ENCODE measurements around the gene PALB2.

Gene PALB2

GRCh38 chr16:23640931-23641765, at the start of gene PALB2, which contains the start of gene DCTN5:
TSS of gene PALB2 (minus strand) at chr16:23641310. CDS start at chr16:23641157, 153 bp downstream.
TSS of gene DCTN5 (plus strand) at chr16:23641466. CDS start at chr16:23641543, 77 bp downstream.
- DNase-seq (ENCODE audit: low read depth), result peak; percentile 83

- no peak for DNase-seq (ENCODE audit: low read depth)
Observed at GRCh38 chr16:23689442-23690187, 48.5 kb upstream of the PALB2 start.

DNA sequence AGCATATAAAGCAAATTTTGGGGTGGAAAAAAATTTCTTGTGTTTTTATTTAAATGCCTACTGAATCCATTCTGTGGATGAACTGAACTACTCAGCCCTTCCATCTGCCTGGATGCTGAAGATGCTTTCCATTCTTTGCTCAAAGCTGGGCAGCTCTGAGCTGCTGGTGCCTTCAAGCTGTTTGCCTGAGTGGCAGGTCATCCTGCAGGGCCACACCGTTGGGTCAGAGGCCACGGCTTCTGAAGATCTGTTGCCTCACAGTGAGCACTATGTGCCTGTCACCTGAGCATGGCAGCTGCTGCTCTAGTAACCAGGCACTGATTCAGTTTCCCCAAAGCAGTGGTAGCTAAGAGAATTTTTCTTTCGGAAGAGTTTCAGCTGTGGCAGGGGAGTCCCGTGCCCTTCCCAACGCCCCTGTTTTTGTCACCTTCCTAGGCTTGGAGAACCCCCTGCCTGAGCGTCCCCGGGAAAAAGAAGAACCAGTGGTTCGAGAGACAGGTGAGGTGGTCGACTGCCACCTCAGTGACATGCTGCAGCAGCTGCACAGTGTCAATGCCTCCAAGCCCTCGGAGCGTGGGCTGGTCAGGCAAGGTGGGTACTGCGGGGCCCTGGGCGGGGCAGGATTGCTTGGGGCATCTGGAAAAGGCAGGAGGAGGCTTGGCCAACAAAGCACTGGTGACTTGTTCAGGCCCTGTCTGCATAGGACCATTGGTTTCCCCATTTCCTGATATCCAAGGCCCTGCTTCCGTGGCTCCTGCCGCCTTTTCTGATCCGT, 46.1 kb upstream of the PALB2 start:
- no peak for DNase-seq (ENCODE audit: low read depth)

DNA sequence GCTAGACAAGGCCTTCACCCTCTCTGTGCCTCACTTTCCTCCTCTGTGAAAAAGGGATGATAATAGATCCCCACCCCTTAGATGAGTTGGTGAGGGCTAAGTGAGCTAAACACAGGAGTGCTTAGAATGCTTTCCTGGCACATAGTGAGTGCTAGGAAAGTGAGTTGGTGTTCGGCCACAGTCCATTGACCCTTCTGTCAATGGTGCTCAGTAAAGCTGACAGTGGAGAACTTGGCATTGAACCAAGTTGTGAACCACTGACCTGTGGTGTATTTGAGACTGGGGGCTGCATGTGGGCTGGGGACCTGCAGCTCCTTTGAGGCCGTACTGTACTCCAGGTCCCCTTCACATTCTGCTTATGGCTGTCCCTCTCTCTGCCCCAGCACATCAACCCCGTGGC, 42.4 kb upstream of the PALB2 start:
- DNase-seq (ENCODE audit: low read depth), result no peak

DNA sequence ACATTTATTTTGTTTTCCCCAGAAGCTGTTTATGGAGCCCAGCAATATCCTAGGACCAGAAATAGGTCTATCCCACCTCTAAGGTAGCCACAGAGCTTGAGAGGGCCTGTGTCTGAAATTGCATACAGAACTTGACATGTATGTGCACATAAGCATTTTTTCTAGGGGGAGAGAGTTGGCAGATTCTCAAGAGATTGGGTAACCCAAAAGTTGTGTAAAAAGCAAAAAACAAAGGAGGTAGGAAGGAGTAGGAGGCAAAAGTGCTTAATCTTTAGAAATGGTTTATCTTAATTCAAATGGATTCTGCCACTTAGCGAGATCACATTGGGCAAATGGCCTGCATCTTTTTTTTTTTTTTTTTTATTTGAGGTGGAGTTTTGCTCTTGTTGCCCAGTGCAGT, 41.1 kb upstream of the PALB2 start:
- DNase-seq (ENCODE audit: low read depth), result no peak

- DNase-seq (ENCODE audit: low read depth), result no peak
Observed at GRCh38 chr16:23679986-23680336, 38.9 kb upstream of the PALB2 start.

- no peak for DNase-seq (ENCODE audit: low read depth)
Observed at GRCh38 chr16:23679274-23679985, 38.3 kb upstream of the PALB2 start.

DNA sequence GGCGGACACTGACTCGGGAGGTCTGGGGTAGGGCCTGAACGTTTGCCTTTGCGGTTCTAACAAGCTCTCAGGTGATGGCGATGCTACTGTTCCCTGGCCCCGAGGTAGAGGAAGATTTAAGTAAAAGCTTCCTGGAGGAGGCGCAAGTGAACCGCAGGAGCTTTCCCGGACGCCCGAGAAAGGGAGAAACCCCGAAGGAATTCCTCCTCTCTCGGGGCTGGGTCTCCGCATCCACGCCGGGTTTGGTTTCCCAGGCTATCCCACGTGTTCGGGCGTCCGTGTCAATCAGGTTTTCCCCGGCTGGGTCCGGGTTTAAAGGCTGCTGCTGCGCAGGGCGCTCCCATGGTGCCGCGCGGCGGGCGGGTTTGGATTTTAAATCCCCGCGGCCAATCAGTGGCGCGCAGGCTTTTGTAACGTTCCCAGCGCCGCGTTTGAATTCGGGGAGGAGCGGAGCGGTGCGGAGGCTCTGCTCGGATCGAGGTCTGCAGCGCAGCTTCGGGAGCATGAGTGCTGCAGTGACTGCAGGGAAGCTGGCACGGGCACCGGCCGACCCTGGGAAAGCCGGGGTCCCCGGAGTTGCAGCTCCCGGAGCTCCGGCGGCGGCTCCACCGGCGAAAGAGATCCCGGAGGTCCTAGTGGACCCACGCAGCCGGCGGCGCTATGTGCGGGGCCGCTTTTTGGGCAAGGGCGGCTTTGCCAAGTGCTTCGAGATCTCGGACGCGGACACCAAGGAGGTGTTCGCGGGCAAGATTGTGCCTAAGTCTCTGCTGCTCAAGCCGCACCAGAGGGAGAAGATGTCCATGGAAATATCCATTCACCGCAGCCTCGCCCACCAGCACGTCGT, 37.5 kb upstream of the PALB2 start, which contains the start of gene PLK1:
Gene PLK1 (plus strand): TSS at position 460 of the 844 bp plus-strand sequence. CDS start 44 bp downstream, at position 504.
- peak; percentile 60 for DNase-seq (ENCODE audit: low read depth)

GRCh38 chr16:23676924-23677480, 35.9 kb upstream of the PALB2 start:
- no peak for DNase-seq (ENCODE audit: low read depth)

DNA sequence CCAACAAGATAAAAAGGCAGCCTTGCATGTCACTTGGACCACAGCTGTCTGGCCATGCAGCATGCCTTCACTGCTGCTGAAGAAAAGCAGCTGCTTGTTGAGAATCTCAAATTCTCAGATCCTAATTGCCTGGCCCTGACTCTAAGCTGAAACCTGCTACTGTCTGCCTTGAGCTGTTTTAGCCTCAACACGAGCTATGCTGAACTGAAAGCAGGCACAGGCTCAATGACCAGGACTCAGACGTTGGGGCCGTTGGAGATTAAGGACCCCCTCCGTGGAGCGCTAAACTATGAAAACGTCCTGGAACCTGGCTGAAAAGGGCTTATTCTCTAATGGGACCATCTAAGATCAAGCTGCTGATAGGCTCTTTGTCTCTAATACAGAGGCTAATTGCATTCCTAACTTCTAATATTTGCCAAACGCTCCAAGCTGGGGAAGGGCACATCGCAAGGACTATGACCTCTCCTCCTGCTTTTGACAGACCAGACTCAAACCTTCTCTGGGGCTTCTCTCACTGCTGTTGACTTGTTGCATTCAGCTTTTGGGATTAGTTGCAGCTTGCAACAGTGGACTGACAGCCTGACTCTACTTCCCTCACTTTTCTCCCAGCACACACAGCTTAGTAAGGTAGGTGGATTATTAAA, 33.0 kb upstream of the PALB2 start:
- no peak for DNase-seq (ENCODE audit: low read depth)

DNA sequence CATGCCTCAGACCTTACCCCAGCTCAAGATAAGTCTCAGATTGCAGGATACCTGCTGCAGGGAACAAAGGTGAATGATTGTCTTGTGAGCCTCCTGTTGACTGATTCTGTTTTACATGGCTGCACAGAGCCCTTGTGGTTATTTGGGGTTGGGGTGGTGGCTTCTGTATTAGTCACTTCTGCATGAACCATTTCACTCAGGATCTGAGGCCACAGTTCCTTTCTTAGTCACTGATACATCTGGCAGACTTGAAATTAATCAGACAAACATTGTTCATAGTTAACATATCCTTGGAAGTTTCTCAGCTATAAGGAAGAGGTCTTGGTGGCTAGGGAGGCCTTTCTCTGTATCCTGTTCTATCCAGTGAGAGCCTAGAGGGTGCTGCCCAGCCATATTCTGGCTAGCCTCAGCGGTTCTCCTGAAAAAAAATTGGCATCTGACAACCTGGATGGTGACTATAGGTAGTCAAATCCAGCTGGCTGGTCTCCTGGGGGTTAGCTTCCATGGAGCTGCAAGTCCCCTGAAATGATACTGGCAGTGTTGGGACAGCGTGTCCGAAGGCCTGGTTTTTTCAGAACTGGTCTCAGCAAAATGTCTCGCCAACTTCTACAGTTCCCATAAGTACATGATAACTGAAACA, 29.1 kb upstream of the PALB2 start:
- no peak for DNase-seq (ENCODE audit: low read depth)

- no peak for DNase-seq (ENCODE audit: low read depth)
Observed at GRCh38 chr16:23668873-23669272, 27.8 kb upstream of the PALB2 start.

GRCh38 chr16:23668225-23668624, 27.1 kb upstream of the PALB2 start:
- no peak for DNase-seq (ENCODE audit: low read depth)

DNA sequence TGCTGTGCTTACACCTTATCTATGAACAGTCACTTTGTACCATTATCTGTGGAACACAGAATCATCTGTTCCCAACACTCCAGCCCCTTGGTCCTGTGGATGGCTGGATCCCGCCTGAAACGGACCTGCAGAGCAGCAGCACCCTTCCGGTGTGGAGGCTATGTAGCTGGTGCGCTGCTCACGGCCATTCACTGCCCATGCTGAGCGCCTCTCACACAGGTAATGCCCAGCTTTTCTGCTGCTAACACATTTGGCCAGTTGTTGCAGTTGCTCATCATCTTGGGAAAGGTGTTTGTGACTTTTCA, 26.2 kb upstream of the PALB2 start:
- DNase-seq (ENCODE audit: low read depth), result no peak

DNA sequence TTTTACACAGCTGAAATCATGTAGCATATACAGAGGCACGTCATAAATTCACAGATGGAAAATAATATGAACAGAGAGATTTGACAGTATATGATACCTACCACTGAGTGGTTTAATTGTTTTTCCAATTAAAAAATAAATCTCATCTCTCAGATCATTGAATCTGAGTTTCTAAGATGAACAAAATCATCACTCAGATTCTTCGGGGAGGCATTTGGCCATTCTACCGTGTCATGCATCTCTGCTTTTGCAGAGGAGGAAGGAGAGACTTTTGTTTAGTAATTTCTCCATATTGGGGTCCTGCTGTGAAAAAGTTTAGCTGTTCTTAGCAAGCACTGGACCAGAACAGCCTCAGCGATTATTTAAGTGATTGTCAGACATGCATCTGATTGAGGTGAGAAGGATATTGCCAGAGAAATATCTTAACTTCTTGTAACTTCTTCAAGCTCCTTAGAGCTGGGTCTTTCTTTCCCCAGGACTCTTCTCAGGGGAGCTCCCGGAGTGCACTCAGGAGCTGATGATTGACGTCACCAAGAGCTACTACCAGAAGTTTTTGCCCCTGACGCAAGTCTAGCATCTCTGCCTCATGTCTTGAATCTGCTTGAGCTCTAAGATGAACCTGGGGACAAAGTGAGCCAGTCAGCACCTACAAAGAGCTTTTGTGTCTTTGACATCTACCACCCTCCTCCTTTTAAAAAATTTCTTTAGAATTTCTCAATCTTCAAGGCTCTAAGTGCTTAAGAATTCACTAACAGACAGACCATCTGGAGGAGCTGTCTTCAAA, 25.7 kb upstream of the PALB2 start:
- no peak for DNase-seq (ENCODE audit: low read depth)

DNA sequence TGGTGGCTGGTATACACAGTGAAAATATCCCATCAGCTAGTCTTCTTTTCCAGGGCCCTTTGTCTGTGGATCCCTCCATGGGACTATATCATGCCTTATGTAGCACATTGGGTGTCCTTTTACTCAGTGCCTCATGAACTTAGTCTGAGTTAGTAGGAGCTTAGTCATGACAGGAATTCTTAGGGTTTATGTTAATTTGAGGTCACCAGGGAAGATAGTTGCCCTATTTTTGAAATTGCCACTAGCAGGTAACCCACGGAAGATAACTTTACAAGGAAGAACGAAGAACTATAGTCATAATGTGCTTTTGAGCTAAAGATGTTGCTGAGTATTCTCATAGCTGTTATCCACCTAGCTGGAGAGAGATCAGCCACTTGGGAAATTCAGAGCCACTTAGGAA, 22.8 kb upstream of the PALB2 start:
- DNase-seq (ENCODE audit: low read depth), result no peak

DNA sequence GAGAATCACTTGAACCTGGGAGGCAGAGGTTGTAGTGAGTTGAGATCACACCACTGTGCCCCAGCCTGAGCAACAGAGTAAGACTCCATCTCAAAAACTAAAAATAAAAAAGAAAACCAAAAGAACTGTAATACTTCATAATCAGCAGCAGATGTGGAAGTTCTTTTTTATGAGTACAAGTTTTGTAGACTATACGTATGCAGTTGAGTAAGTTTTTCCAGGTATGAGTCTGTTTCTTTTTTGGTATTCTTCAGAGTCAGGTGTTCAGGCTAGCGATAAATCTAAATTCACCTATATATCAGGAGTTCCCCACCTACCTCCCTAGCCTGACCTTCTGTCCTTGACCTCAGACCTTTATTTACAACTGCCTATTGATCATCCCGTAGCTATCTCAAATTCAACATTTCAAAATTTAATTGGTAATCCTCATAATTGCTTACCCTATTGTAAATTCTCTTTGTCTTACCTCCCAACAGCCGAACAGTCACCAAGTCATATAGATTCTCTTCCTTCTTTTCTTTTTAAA, 10.9 kb upstream of the PALB2 start:
- DNase-seq (ENCODE audit: low read depth), result no peak

GRCh38 chr16:23650674-23651416, 9.7 kb upstream of the PALB2 start:
- DNase-seq (ENCODE audit: low read depth), result no peak
